ENCODE measurements around the gene TMPRSS3.

Gene TMPRSS3

GRCh38 chr21:42349420-42350317 lies 46.2 kb downstream of the TMPRSS3 start:
- no peak for TF ChIP-seq CTCF (IDR thresholded peaks at IDR 0.05; ENCODE audit: borderline replicate concordance, insufficient read depth, low read depth, low read length)
- H3K4me3 ChIP-seq (ENCODE audit: low read depth, low read length), result no peak overlapping the region

GRCh38 chr21:42348762-42349161 lies 47.1 kb downstream of the TMPRSS3 start:
- no peak overlapping the region for H3K4me3 ChIP-seq (ENCODE audit: low read depth, low read length)
- no peak for TF ChIP-seq CTCF (IDR thresholded peaks at IDR 0.05; ENCODE audit: borderline replicate concordance, insufficient read depth, low read depth, low read length)

GRCh38 chr21:42347601-42348327 lies 48.1 kb downstream of the TMPRSS3 start:
- no peak overlapping the region for H3K4me3 ChIP-seq (ENCODE audit: low read depth, low read length)
- TF ChIP-seq CTCF (IDR thresholded peaks at IDR 0.05; ENCODE audit: borderline replicate concordance, insufficient read depth, low read depth, low read length), result no peak

GRCh38 chr21:42346866-42347600 lies 48.8 kb downstream of the TMPRSS3 start:
- no peak for TF ChIP-seq CTCF (IDR thresholded peaks at IDR 0.05; ENCODE audit: borderline replicate concordance, insufficient read depth, low read depth, low read length)
- no peak overlapping the region for H3K4me3 ChIP-seq (ENCODE audit: low read depth, low read length)

- no peak for TF ChIP-seq CTCF (IDR thresholded peaks at IDR 0.05; ENCODE audit: borderline replicate concordance, insufficient read depth, low read depth, low read length)
- H3K4me3 ChIP-seq (ENCODE audit: low read depth, low read length), result no peak overlapping the region
Observed at GRCh38 chr21:42346441-42346840, 49.4 kb downstream of the TMPRSS3 start.

GRCh38 chr21:42344631-42345030 lies 51.2 kb downstream of the TMPRSS3 start:
- TF ChIP-seq CTCF (IDR thresholded peaks at IDR 0.05; ENCODE audit: borderline replicate concordance, insufficient read depth, low read depth, low read length), result no peak
- no peak overlapping the region for H3K4me3 ChIP-seq (ENCODE audit: low read depth, low read length)
